ENCODE measurements around the gene STAG3. TPM values are rescaled to one million over a fixed set of nuclear protein-coding genes. Genes with fewer than 3 reads are reported as not detected.

Gene STAG3
- total and polyA plus RNA-seq, 9 of the 15 experiments (the other 6 are each of a cell fraction or from before 2014, with no cell fraction given), result 0.54 to 2.5 (median 1.7) TPM

- DNase-seq (ENCODE audit: extremely low read depth in 1 of 4, low spot score in 3 of 4), result peak; percentile 76 to 87 (median 84)
- in situ Hi-C loops (cut with MboI), result loop anchor here (5.0 kb wide), 2 partner anchors 80 to 215 kb away; no protein-coding TSS in a partner anchor
- Histone ChIP-seq H3K9me1 (ENCODE audit: control insufficient read depth, insufficient read depth, low read length) (no peaks in the 10 kb centered on the region), H3K4me2 (ENCODE audit: insufficient read depth, low read length) (peak overlapping the region; percentile 47), H3K27me3 (ENCODE audit: control insufficient read depth in 2 of 2, insufficient read depth in 2 of 2, low read length in 2 of 2) (no peaks in the 10 kb centered on the region; a peak in 2 of 5 replicates), H3K27ac (ENCODE audit: extremely low read depth, low read depth, low read length) (no peak overlapping the region), H3K9ac (ENCODE audit: insufficient read depth in 1 of 2, low read depth in 2 of 2, low read length in 2 of 2) (no peak overlapping the region; a peak in 1 of 4 replicates), H3K9me3 (replicated peaks; ENCODE audit: control insufficient read depth, insufficient read depth, low read depth, low read length) (no peaks in the 10 kb centered on the region), H3K79me2 (ENCODE audit: control insufficient read depth, insufficient read depth, low read length) (peaks cover 3% of the 10 kb centered on the region; the same call in 2 of the 3 replicates), H3K36me3 (ENCODE audit: control insufficient read depth, insufficient read depth, low read length) (no peaks in the 10 kb centered on the region), H4K20me1 (replicated peaks; ENCODE audit: control insufficient read depth, insufficient read depth, low read length) (no peaks in the 10 kb centered on the region), H3K4me3 (no peak overlapping the region), H2AFZ (ENCODE audit: low read depth, low read length) (peak overlapping the region; percentile 61), H3K4me1 (replicated peaks in 1 of 2; ENCODE audit: control insufficient read depth in 2 of 2, insufficient read depth in 2 of 2, low read length in 2 of 2) (peaks cover 10% of the 10 kb centered on the region in 2 experiments)
- no TSS peak for BruUV-seq (replicated peaks)
- CTCF ChIA-PET (ENCODE audit: low intra/inter-chr PET ratio), result interaction anchor here (0.6 to 4.8 kb wide), 8 partner anchors 44 to 351 kb away, joined by 3 to 54 read pairs (median 4); partner anchors contain the start of genes COPS6 and NYAP1
- ATAC-seq, result peak; percentile 93
- 4% methylated on average over 3 of the region's 3 CpGs for WGBS (ENCODE audit: insufficient coverage, low coverage, missing lambda C conversion rate)
- intact Hi-C loops (cut with micrococcal nuclease), result loop anchor here (1.0 to 2.0 kb wide), 4 partner anchors 56 to 274 kb away; no protein-coding TSS in a partner anchor
- POLR2A ChIA-PET, result interaction anchor here (0.7 to 3.8 kb wide), 10 partner anchors 9 to 297 kb away, joined by 3 to 13 read pairs (median 3); partner anchors contain the start of genes GPC2, LAMTOR4 and MEPCE
- FAIRE-seq, result peak; percentile 93
- TF ChIP-seq ZBTB5 (IDR thresholded peaks at IDR 0.05), result no peak
- no peak for TF ChIP-seq BRF2 (IDR thresholded peaks at IDR 0.05; ENCODE audit: borderline replicate concordance, insufficient read depth, insufficient read length)
- no peak; the same call in 1 of the 2 replicates for TF ChIP-seq EHMT2 (IDR thresholded peaks at IDR 0.05)
- no peak for TF ChIP-seq ZNF644 (tag; IDR thresholded peaks at IDR 0.05; ENCODE audit: low read depth)
- no peak for TF ChIP-seq POLR2A (conservative IDR thresholded peaks at IDR 0.05)
- no peak for TF ChIP-seq NFE2 (IDR thresholded peaks at IDR 0.05; ENCODE audit: low read depth)
- TF ChIP-seq ZKSCAN1 (IDR thresholded peaks at IDR 0.05; ENCODE audit: low read depth, low read length), result 0 out of 2 replicates have a peak, but pooled peaks have one; percentile 5
- no peak for TF ChIP-seq ELK3 (CRISPR knock-in tag; IDR thresholded peaks at IDR 0.05)
- TF ChIP-seq ZNF740 (CRISPR knock-in tag; IDR thresholded peaks at IDR 0.05), result no peak
- no peak for TF ChIP-seq ZNF740 (tag; IDR thresholded peaks at IDR 0.05)
- TF ChIP-seq ZFP30 (CRISPR knock-in tag; IDR thresholded peaks at IDR 0.05; ENCODE audit: borderline replicate concordance), result no peak
- TF ChIP-seq TCF3 (CRISPR knock-in tag; IDR thresholded peaks at IDR 0.05), result peak; percentile 10; the same call in 1 of the 2 replicates
Measured at GRCh38 chr7:100132697-100133151, 45.0 kb upstream of the STAG3 start.

Data from K562 (cell line).